Osteocyte (in vitro differentiated cells): ENCODE data around the gene TCERG1L. TPM values are rescaled to one million over a fixed set of nuclear protein-coding genes. Genes with fewer than 3 reads are reported as not detected.

Experiments
- DNase-seq: peaks from one replicate; pipeline ENCODE4 v3.0.0; 2021; ENCODE audit warnings: mixed read lengths; ENCODE audit not compliant: unreplicated experiment; ENCODE audit errors: extremely low spot score
- H3K27ac Mint-ChIP-seq: one replicate; pipeline ENCODE4 v1.8.0; 2021; ENCODE audit warnings: mild to moderate bottlenecking, mixed read lengths; ENCODE audit not compliant: unreplicated experiment
- H3K27me3 Mint-ChIP-seq: one replicate; pipeline ENCODE4 v1.8.0; 2021; ENCODE audit warnings: mixed read lengths; ENCODE audit not compliant: unreplicated experiment
- H3K36me3 Mint-ChIP-seq: one replicate; pipeline ENCODE4 v1.8.0; 2021; ENCODE audit warnings: mixed read lengths; ENCODE audit not compliant: unreplicated experiment
- H3K4me1 Mint-ChIP-seq: one replicate; pipeline ENCODE4 v1.8.0; 2021; ENCODE audit warnings: mixed read lengths; ENCODE audit not compliant: unreplicated experiment
- H3K4me3 Mint-ChIP-seq: one replicate; pipeline ENCODE4 v1.8.0; 2021; ENCODE audit warnings: mild to moderate bottlenecking, moderate library complexity, mixed read lengths; ENCODE audit not compliant: unreplicated experiment
- H3K9me3 Mint-ChIP-seq: one replicate; pipeline ENCODE4 v1.8.0; 2021; ENCODE audit warnings: mixed read lengths; ENCODE audit not compliant: unreplicated experiment
- total RNA-seq: library from RNA; stranded (reverse); gene quantifications from 2 replicates; pipeline ENCODE4 v1.2.1, GENCODE V29; 2021
- TF ChIP-seq, protein P1 (sequence below): fragments of 200-600 bp; sonication (generic); IDR thresholded peaks from 2 replicates; pipeline ENCODE4 v1.5.0; 2021; ENCODE audit warnings: antibody characterized with exemption, mild to moderate bottlenecking, moderate library complexity

Gene TCERG1L
- total RNA-seq, 1 donor from 2014 or later = not detected

GRCh38 chr10:131273476-131273875 is 38.0 kb downstream of the TCERG1L start:
- Mint-ChIP-seq H3K4me1 (no peaks in the 10 kb centered on the region), H3K27me3 (no peaks in the 10 kb centered on the region), H3K9me3 (peaks cover 38% of the 10 kb centered on the region), H3K4me3 (no peak overlapping the region), H3K27ac (no peak overlapping the region), H3K36me3 (peaks cover 4% of the 10 kb centered on the region)
- peak; percentile 81 for DNase-seq
- TF ChIP-seq, protein P1, sequence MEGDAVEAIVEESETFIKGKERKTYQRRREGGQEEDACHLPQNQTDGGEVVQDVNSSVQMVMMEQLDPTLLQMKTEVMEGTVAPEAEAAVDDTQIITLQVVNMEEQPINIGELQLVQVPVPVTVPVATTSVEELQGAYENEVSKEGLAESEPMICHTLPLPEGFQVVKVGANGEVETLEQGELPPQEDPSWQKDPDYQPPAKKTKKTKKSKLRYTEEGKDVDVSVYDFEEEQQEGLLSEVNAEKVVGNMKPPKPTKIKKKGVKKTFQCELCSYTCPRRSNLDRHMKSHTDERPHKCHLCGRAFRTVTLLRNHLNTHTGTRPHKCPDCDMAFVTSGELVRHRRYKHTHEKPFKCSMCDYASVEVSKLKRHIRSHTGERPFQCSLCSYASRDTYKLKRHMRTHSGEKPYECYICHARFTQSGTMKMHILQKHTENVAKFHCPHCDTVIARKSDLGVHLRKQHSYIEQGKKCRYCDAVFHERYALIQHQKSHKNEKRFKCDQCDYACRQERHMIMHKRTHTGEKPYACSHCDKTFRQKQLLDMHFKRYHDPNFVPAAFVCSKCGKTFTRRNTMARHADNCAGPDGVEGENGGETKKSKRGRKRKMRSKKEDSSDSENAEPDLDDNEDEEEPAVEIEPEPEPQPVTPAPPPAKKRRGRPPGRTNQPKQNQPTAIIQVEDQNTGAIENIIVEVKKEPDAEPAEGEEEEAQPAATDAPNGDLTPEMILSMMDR = no peak

DNA sequence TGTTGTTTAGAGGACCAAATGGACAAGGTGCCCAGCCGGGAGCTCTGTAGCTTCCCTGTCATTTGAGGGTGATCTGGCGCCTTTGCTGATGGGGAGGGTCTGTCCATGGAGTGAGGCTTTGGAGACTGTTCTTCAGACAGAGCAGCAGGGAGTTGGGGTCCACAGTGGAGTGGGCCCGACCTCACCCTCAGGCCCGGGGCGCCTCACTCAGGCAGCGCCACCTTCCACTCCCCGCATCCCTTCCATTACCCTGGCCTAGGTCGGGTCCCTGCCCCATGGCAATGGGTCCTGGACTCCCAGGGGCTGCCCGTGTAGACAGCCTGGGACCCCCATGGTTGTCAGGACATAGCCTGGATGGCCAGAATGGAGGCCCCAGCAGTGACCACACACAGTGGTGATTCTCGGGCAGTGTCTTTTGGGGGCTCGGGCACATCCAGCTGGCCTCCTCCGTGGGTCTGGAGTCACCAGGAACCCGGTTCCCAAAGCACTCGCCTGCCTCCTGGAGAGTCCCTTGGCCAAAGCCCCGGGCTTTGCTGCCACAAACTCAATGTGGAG is 38.5 kb downstream of the TCERG1L start:
- H3K27ac Mint-ChIP-seq = no peak overlapping the region
- no peaks in the 10 kb centered on the region for H3K27me3 Mint-ChIP-seq
- peaks cover 4% of the 10 kb centered on the region for H3K36me3 Mint-ChIP-seq
- peak; percentile 75 for DNase-seq
- TF ChIP-seq, protein P1 = no peak
- H3K4me1 Mint-ChIP-seq = no peaks in the 10 kb centered on the region
- no peak overlapping the region for H3K4me3 Mint-ChIP-seq
- H3K9me3 Mint-ChIP-seq = peaks cover 39% of the 10 kb centered on the region

DNA sequence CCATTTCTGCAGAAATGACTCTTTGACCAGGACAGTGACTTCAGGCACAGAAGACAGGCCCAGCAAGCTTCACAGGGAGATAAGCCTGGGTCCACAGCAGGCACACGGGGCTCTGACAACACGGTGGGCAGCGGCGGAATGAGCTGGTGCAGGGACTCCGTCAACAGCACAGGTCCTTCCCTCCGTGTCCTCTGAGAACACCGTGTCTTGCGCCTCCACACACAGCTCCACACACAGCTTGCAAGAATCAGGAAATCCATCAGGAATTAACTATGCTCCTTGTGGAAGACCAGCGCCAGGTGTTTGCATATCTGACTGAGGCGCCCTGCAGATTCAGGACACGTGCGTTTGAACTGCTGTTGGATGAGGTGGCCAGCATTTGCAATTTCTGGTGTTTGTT is 39.6 kb downstream of the TCERG1L start:
- TF ChIP-seq, protein P1 = no peak
- peak; percentile 51 for DNase-seq
- H3K36me3 Mint-ChIP-seq = peaks cover 4% of the 10 kb centered on the region
- H3K27me3 Mint-ChIP-seq = no peaks in the 10 kb centered on the region
- peaks cover 39% of the 10 kb centered on the region for H3K9me3 Mint-ChIP-seq
- no peak overlapping the region for H3K4me3 Mint-ChIP-seq
- no peak overlapping the region for H3K27ac Mint-ChIP-seq
- H3K4me1 Mint-ChIP-seq = no peaks in the 10 kb centered on the region

DNA sequence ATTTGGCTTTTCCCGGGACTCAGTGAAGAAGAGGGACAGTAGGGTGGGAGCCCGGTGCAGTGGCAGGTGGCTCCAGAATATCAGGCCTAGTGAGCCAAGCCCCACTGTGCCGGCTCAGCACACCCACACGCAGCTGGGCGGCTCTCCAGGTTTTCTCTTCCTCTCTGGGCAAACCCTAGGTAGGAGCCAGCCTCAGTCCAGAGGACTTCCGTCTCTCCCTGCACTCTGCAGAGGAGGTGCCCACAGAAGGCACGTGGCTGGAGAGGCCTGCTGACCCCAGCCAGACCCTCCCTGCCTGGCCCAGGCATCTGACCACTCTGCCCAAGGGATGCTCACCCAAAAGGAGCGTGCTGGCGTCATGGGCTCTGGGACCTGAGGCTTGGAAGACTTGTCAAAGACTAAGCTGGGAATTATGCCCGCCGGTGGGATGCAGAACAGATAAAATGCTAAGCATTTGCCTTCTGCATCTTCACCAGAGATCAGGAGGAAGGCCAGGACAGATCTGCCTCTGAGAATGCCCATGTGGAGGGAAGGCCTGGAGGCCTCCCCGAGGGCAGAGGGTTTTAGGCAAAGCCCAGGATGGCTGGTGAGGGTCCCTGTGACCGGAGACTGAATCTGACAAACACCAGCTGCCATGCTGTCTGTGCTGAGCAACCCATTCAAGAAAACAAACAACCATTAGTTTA is 40.2 kb downstream of the TCERG1L start:
- TF ChIP-seq, protein P1 = no peak
- DNase-seq = peak; percentile 76
- H3K27ac Mint-ChIP-seq = no peak overlapping the region
- no peaks in the 10 kb centered on the region for H3K4me1 Mint-ChIP-seq
- peaks cover 35% of the 10 kb centered on the region for H3K9me3 Mint-ChIP-seq
- H3K4me3 Mint-ChIP-seq = no peak overlapping the region
- peaks cover 4% of the 10 kb centered on the region for H3K36me3 Mint-ChIP-seq
- H3K27me3 Mint-ChIP-seq = no peaks in the 10 kb centered on the region

- no peaks in the 10 kb centered on the region for H3K27me3 Mint-ChIP-seq
- no peak overlapping the region for H3K27ac Mint-ChIP-seq
- TF ChIP-seq, protein P1 = no peak
- peaks cover 4% of the 10 kb centered on the region for H3K36me3 Mint-ChIP-seq
- DNase-seq = no peak
- no peaks in the 10 kb centered on the region for H3K4me1 Mint-ChIP-seq
- peaks cover 35% of the 10 kb centered on the region for H3K9me3 Mint-ChIP-seq
- H3K4me3 Mint-ChIP-seq = no peak overlapping the region
These were observed 40.9 kb downstream of the TCERG1L start for GRCh38 chr10:131270461-131271190.
